ENCODE measurements around the gene GET4.

- no peak for TF ChIP-seq EZH2 (IDR thresholded peaks at IDR 0.05; ENCODE audit: low read length)
- TF ChIP-seq CTCF (optimal IDR thresholded peaks at IDR 0.05 in 1 of 3, IDR thresholded peaks at IDR 0.05 in 1 of 3, conservative IDR thresholded peaks at IDR 0.05 in 1 of 3; ENCODE audit: extremely low read depth in 1 of 3, insufficient read depth in 2 of 3, low read length in 3 of 3): no peak
Observed at GRCh38 chr7:909358-910329, 33.3 kb downstream of the GET4 start.
